ENCODE measurements around the gene CLDN11.

The CLDN11 gene

DNA sequence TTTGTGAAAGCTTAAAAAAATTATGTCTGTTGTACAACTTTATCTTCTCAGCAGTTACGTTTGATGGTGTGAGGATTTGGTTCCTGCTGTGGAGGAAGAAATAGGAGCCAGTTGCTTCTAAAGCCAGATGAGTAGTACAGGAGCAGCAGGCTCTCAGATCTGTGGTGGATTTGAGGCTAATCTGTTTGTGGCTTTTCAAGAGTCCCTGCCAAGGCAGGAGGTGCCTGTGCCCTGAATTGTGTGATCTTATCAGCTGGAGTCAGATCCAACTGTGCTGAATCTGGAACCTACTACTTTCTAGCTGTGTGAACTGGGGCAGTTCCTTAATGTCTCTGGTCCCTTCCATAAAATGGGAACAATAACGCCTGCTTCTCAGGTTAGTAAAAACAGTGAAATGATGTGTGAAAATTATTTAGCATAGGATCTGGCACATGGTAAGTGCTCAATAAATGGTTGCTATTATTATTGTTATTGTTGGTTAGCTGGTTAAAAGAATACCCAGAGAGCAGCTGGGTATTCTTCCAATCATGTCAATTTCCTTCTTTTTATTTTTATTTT lies 7.7 kb downstream of the CLDN11 start:
- DNase-seq, result no peak

DNA sequence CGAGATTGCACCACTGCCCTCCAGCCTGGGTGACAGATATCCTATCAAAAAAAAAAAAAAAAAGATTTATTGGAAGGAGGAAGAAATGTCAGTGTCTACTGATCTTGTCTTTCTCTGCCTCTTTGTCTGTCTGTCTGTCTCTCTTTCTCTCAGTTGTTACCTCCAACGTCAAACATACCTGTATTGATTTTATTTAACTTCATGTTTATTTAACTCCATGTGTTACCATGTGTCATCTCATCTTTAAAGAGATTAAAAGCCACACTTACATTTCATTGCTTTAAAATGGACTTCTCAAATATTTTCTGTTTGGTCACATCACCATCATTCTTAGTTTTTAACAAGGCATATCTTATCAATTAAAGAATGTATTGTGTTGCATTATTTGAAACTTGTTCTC lies 9.4 kb downstream of the CLDN11 start:
- no peak for DNase-seq

DNA sequence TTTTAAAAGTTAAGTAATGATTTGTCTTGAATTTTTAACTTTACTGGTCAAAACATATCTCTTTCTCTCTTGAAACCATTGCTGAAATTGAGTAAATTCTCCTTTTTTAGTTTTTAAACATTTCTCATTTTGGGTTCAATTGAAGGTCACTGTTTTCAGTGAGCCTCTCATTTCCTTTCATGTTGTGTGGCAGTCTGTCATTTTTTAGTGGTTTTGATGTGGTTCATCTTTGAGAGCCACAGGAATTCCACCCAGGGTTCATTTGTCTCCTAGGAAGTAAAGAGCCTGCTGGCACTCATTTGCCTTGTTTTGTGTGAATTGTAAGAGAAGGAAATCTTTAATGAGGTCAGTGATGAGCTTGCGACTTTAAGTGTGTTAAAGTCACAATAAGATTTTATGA lies 10.4 kb downstream of the CLDN11 start:
- no peak for DNase-seq

DNA sequence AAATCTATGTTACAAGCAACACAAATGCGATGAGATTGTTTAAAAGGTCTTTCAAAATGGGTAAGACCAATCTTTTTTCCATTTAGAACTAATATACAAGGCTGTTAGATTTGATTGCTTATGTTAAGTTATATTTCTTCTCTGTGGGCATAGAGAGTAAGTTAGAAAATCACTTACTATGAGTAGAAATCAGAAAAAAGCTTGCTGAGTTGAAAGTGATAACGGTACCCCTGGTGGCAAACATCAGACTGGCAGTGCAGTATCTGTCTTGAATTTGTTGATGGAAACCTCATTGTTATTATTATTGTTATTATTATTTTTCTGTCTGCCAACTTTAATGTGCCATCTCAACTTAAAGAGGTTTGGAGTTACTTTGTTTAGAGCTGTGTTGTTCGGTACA lies 12.4 kb downstream of the CLDN11 start:
- no peak for DNase-seq

DNA sequence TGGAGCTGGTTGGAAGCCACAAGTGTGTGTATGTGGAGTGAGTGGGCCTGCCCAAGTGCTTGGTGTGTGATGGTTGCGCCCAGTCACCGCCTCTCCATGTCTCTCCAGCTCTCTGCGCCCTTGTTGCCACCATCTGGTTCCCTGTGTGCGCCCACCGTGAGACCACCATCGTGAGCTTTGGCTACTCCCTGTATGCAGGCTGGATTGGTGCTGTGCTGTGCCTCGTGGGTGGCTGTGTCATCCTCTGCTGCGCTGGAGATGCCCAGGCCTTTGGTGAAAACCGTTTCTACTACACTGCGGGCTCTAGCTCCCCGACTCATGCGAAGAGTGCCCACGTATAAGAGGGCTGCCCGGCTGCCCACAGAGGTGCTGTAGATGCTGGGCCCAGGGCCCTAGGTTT lies 13.7 kb downstream of the CLDN11 start:
- DNase-seq, result no peak

DNA sequence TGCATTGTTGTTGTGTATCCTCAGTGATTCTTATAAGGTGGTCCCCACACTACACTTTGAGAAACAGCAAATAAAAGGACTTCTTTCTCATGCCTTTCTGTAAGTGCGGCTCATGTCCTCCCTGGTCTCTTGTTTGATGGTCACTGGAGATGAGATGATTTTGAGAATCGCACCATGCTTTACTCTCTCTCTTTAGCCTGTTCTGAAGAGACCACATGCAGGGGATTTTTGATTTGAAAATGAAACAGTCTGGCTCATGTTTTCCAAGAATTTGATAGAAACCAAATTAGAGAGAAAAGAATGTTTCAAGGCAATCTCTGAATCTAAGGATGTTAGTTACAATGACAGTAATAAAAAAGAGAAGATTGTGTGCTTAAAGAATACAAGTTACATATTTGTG lies 18.0 kb downstream of the CLDN11 start:
- DNase-seq, result no peak

DNA sequence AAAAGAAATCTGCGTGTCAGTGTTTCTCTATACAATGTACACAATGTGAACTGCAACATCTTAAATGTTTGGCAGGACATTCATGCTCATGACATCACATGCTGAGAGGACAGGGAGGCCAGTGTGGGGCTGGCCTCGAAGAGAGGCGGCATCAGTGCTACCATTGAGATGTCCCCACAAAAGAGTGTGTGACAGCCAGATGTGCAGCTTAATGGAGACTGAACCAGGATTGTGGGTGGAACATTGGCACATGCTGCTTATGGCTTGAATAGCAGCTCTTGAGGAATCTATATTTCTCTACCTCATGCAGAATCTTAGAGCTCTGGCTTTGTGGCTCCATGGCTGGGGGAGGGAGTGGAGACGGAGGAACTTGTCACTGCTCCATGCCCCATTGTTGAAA lies 18.5 kb downstream of the CLDN11 start:
- DNase-seq, result peak in 50 of 58 donors; percentile 17 to 92 (median 64)

DNA sequence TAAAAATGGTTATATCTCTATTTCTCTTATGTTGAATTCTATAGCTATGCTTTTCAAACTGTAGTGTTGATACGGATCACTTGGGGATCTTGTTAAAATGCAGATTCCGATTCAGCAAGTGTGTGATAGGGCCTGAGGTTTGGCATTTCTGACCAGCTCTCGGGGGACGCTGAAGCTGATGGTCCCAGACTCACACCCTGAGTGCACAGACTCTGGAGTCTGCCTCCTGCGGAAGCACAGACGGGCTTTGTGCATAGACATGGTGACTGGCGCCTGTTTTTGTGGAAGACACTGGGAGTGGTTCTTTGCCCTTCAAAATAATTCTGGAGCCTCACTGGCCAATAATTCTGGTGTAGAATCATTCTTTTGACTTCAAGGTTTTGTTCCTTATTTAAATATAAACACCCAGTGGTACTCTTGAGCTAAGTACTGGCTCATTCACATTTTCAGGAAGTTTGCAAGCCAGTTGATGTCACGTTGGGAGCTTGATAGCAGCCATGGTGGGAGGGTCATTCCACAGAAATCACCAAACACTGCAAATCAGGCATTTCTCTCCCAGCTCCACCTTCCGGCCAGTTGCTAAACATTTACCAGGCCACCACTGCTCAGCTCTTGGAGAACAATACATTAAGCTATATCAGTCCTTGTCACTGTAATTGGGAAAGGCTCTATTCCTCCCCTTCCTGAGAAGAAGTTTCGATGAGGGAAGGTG lies 19.2 kb downstream of the CLDN11 start:
- peak in 9 of 58 donors; percentile 21 to 51 (median 28) for DNase-seq

DNA sequence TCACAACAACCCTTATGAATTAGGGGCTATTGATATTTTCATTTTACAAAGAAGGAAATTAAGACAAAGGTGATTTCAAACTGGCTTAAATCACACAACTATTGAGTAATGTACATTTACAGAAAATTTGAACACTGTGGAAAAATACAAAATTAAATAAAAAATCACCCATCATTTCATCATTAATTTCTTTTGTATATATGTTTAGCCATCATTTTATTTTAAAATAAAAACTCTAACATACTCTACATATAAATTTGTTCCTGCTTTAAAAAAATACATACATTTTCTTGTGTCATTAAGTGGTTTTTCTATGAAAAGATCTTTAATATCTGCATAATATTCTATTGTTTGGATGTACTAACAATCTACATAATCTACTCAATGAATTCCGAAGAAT lies 20.2 kb downstream of the CLDN11 start:
- DNase-seq, result no peak

DNA sequence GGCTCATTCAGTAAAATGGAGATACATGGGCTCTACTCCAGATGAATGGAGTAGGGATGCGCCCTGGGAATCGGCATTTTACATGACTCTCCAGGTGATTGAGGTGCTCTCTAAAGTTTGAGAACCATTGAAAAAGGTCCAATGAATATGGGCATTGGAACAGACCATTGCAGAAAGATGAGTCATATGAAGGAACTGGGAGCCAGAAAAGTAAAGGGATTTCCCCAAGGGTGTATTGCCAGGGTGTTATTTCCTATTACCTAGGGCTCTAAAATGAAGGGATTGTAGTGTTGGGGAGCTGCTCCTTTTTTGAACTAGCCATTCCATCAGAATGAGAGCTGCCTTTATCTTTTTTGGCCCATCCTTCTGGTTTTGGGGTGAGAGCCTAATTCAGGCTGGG lies 21.7 kb downstream of the CLDN11 start:
- no peak for DNase-seq

DNA sequence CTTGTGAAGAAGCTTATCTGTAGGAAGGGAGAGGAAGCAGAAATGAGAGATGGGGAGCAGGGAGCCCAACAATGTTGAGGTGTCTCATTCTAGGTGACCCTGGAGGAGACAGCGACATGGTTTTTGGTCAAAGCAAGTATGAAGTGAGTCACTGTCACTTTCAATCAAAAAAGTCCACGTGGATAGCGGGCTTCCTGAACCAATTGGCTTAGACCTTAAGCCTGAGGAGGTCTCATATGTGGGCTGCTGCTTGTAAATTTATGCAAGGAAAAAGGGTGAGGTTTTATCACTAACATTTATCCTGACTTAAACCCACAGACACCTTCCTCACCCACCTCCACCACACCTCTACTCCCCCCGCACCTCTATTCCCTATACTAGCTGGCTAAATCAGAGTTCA lies 22.7 kb downstream of the CLDN11 start:
- no peak for DNase-seq

DNA sequence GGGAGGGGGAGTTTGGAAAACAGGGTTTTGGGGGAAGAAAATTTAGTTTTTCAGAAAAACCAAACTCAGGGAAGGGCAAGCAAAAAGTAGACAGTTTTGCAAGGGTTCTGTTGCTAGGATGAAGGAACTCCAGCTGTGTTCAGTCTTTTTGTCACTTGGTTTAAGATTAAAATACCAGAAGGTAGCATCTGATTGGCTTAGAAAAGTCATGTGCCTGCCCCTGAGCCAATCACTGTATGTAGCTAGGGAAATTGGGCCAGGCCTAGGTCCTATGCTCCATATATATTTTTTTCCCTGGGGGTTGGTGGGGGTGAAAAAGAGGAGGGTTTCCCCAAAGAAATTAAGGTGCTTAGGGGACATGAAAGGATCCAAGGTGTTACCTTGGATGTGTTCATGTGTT lies 24.3 kb downstream of the CLDN11 start:
- no peak for DNase-seq

DNA sequence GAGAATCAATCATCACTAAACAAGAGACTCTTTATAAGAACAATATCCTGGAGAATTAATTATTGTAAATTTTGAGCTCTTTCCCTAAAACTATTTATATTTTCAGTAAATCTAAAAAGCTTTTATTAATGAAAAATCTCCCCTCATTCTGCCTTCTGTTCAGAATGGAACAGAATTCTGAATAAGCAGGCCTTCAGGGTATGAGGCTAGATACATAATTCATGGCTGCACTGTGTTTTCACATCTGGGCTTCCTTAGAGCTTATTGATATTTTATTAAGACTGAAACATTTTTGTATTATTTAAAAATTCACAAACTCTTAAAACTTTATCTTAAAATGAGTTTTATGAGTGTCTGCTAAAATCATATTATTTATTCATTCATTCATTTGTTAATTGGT lies 24.8 kb downstream of the CLDN11 start:
- no peak for DNase-seq

DNA sequence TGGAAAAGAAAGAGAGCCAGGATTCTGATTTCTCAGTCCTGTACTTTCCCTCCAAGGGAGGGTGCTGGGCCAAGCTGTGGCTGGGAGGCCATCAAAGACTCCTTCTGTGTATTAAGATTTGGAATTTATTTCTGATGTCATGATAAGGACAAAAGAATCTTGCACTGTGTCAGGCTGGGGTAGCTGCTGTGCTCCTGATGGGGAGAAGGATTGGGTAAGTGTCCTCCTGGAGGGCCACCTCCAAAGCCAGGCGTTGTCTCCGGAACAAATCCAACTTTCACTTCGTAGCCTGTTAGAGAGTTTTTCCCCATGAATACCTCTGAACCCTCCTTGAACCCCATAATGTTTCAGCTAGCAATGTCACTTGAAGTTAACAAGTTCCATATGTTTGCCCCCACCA lies 29.9 kb downstream of the CLDN11 start:
- DNase-seq, result peak in 1 of 58 donors; percentile 38

DNA sequence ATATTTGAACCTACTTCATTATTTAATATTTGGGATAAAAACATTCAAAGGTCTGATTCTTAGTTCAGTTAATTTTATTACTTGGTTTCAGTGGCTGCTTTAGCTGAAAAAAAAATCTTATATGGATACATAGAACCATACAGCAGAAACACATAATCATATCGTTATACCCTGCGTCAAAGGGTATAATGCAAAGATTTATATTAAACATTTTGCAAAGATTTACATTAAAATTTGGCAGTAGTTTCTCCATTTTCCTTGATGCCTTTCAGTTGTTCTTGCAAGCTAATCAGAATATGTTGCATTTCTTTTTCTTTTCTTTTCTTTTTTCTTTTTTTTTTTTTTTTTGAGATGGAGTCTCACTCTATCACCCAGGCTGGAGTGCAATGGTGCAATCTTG lies 31.4 kb downstream of the CLDN11 start:
- no peak for DNase-seq

DNA sequence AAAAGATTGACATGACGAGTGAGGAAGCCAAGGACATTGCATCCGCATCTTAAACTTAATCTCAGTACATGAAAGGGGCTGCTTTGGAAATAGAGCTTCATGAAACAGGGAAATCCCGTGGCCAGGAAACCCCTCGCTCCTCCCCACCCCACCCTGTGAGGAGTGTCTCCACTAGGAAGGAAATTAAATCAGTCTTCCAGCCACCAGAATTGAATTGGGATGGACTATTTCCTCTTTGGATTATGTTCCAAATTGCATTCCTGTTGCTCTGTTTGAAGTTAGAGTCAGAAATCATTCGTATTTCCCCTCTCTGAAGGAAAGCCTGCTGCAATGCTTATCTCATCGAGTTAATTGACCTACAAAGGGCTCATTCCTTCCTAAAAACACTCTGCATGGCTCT lies 35.8 kb downstream of the CLDN11 start:
- no peak for DNase-seq

DNA sequence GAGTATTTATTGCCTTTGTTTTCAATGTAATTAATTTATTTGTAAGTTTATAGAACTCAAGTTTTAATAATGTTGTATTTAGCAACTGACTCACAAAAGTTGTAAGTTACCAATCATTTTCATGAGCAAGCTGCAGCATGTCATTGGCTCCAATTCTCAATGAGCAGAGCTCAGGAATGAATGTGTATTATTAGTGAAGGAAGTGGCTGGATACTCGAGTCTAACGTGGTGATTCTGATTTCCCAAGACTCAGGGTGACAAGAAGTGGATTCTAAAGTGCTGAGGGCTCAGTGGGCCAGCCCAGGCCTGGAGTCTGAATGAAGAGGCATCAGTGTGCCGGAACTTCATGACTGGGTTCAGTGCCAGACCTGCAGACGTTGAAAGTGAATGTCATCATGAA lies 39.6 kb downstream of the CLDN11 start:
- DNase-seq, result no peak

DNA sequence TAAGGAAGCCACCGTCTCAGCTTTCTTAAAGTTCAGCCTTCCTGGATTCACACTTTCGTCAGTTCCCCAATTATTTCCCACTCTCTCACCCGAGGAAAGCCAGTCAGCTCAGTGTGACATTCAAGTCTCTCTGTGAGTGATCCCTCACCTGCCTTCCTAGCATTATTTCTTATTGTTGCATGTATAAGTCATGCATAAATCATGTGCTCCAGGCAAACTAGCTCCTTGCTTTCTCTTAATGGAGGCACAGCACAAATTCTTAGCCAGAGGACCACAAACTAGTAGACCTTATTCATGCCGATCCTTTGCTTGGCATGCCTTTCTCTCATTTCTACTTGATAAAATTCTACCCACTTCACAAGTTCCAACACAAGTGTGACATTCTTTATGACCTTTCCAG lies 44.3 kb downstream of the CLDN11 start:
- no peak for DNase-seq

DNA sequence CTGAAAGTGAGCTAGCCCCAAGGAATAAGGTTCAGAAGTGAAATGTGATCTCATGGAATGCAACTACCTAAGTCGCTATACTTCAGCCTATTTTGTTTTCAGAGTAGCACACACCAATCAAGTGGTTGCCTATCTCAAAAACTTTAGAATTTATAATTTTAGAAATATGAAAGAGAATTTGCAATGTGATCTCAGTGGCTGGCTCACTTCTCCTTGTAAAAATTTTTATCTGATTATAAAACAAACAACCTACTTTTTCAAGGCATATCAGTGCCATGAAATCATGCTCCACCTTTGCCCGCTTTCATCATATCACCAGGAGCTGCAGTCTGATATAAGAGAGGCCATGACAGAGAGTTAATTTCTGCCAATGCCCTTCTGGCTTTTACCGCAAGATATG lies 47.3 kb downstream of the CLDN11 start:
- DNase-seq, result no peak

DNA sequence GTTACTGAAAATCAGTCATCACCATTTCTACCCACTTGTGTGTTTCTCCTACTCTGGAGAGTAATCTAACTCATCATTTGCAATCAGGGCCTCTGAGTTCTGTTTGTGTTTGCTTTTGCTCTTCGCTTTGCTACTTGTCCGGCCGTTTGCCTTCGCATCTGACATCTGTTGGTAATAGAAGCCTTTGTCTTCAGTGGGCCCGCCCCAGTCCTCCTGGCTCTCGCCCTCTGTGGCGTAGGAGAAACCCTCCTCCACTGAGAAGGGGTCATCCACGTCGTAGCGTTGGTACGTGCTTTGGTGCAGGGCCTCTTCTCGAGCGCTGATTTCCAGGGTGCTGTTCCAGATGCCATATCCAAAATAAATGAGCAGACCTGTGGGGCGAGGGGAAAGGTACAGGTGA lies 48.3 kb downstream of the CLDN11 start:
- DNase-seq, result peak in 42 of 58 donors; percentile 12 to 85 (median 59)

DNA sequence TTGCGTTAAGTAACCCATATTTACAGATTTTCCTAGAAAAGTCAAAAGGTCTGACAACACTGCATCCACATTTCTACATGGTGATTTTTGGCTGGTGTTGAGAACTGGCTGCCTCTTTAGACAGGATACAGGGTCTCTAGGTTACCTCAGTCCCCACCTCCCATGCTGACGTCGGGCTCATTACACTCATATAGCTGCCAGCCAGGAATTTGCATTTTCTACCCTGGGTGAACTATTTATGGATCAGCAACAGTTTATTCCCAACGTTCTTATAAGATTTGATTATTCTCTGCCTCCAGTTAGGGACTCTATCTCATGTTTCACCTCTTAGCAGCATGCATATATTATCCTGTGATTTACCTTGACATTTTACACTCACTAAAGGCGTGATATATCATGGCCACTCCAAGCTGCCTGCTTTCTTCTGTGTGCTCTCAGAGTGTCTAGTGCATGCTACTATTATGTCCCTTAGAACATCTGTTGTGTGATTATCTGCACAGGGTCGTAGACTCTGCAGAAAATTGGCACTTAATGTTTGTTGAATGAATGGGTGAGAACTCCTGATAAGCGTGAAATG lies 49.0 kb downstream of the CLDN11 start:
- DNase-seq, result no peak

DNA sequence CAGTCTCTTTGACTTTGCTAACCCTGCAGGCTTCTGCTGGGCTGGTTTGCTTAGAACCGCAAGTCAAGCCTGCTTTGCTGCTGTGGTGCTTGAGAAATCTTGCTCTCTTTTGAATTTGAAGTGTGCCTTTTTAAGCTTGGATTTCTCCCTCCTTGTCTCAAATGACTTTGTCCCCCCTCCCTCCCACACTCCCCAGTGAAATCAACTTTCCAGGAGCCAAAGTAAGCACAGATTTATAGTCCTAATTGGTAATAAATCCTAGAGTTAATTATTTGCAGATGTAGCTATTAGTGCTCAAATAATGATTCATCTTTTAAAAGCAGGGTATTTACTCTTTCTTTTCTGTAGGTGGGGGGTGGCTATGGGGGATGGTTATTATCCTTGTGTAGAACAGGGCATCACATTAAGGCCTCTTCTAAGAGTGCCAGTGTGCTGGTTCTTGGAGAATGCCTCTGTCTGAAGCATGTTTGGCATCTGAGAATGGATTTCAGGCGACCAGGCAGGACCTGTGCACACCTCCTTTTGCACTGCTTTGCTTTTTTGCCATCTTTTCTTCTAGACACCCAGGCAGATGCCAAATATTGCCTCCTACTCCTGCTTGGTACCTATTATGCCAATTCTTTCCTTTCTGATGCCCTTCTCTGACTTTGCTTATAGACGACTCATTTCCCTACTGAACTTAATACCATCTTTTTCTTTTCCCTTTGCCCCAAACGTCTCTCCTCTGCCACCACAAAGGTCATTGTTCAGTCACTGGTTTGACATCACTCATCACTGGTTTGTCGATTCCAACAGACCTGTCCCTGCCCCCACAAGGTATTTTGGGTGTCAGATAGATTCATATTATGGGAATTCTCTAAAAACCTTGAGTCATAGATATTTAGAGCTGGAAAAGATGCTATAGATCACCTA lies 50.7 kb downstream of the CLDN11 start:
- DNase-seq, result no peak

Measured in anterior cingulate cortex (tissue), 58 donors.